Muscle layer of duodenum (tissue), 2 donors: ENCODE results near the gene HPN.

Experiments
- H3K27ac ChIP-seq: one replicate; pipeline ENCODE4 v1.7.0; 2013; ENCODE audit warnings: mild to moderate bottlenecking, low read length
- H3K27me3 ChIP-seq: one replicate; pipeline ENCODE4 v1.7.0; 2013; ENCODE audit warnings: low read depth, mild to moderate bottlenecking, control low read depth, low read length
- H3K36me3 ChIP-seq, 2 donors: one replicate each; pipeline ENCODE4 v1.7.0; 2013; ENCODE audit warnings: low read length in 2 of 2, control low read depth in 1 of 2, mild to moderate bottlenecking in 1 of 2; ENCODE audit not compliant: insufficient read depth in 2 of 2, control insufficient read depth in 1 of 2
- H3K4me1 ChIP-seq, 2 donors: one replicate each; pipeline ENCODE4 v1.7.0; 2013; ENCODE audit warnings: low read length in 2 of 2, mild to moderate bottlenecking in 2 of 2, control low read depth in 1 of 2, moderate library complexity in 1 of 2; ENCODE audit not compliant: insufficient read depth in 2 of 2, control insufficient read depth in 1 of 2
- H3K4me3 ChIP-seq, 2 donors: one replicate each; pipeline ENCODE4 v1.7.0; 2013; ENCODE audit warnings: low read length in 2 of 2, low read depth in 1 of 2, mild to moderate bottlenecking in 1 of 2
- H3K9me3 ChIP-seq, 2 donors: one replicate each; pipeline ENCODE4 v1.7.0; 2013; ENCODE audit warnings: low read length in 2 of 2, control low read depth in 1 of 2, mild to moderate bottlenecking in 1 of 2; ENCODE audit not compliant: control insufficient read depth in 1 of 2
- donor health status: healthy.

HPN gene

GRCh38 chr19:35060160-35060855 is 18.8 kb downstream of the HPN start:
- H3K27ac ChIP-seq: no peak overlapping the region
- H3K36me3 ChIP-seq: no peaks in the 10 kb centered on the region
- no peaks in the 10 kb centered on the region for H3K27me3 ChIP-seq
- no peaks in the 10 kb centered on the region for H3K4me1 ChIP-seq
- H3K4me3 ChIP-seq: no peak overlapping the region
- no peaks in the 10 kb centered on the region for H3K9me3 ChIP-seq

- H3K9me3 ChIP-seq: no peaks in the 10 kb centered on the region
- H3K27ac ChIP-seq: no peak overlapping the region
- no peak overlapping the region for H3K4me3 ChIP-seq
- no peaks in the 10 kb centered on the region for H3K27me3 ChIP-seq
- no peaks in the 10 kb centered on the region for H3K4me1 ChIP-seq
- H3K36me3 ChIP-seq: no peaks in the 10 kb centered on the region
These were observed 20.3 kb downstream of the HPN start for GRCh38 chr19:35061583-35062373.

- Histone ChIP-seq H3K4me1 (no peaks in the 10 kb centered on the region), H3K4me3 (no peak overlapping the region), H3K27me3 (no peaks in the 10 kb centered on the region), H3K27ac (no peak overlapping the region), H3K9me3 (no peaks in the 10 kb centered on the region), H3K36me3 (no peaks in the 10 kb centered on the region)
These were observed 21.4 kb downstream of the HPN start for GRCh38 chr19:35062942-35063341.

DNA sequence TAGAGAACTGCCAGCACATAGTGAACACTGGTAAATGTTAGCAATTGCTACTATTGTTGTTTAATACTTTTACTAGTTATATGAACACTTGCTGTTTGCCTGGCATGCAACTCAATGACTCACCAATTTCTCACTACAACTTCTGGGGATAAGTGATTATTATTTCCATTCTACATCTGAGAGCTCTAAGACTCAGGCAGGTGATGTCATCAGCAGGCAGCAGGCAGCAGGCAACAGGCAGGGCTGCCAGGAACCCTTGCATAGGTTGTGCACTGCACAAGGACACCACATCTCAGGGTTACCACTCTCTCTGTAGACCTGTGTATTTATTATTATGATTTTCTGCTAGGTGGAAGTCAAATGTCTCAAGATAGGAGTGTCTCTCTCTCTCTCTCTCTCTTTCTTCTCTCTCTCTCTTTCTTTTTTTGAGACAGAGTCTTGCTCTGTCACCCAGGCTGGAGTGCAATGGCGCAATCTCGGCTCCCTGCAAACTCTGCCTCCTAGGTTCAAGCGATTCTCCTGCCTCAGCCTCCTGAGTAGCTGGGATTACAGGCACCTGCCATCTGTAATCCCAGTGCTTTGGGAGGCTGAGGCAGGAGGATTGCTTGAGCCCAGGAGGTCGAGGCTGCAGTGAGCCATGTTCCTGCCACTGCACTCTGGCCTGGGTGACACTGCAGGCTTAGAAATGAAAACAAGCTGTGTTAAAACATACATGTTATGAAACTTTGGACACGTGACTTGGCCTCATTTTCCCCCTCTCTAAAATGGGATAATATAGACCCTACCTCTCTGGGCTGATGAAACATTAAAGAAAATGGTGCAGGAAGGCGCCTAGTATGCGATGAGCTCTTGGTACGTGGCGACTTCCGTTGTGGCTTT is 22.7 kb downstream of the HPN start:
- Histone ChIP-seq H3K4me1 (no peaks in the 10 kb centered on the region), H3K27ac (no peak overlapping the region), H3K27me3 (no peaks in the 10 kb centered on the region), H3K4me3 (no peak overlapping the region), H3K9me3 (no peaks in the 10 kb centered on the region), H3K36me3 (no peaks in the 10 kb centered on the region)

GRCh38 chr19:35065574-35065973 is 24.1 kb downstream of the HPN start:
- no peaks in the 10 kb centered on the region for H3K27me3 ChIP-seq
- peaks cover 1 to 6% of the 10 kb centered on the region in 2 donors for H3K9me3 ChIP-seq
- H3K4me1 ChIP-seq: no peaks in the 10 kb centered on the region
- no peak overlapping the region for H3K27ac ChIP-seq
- no peak overlapping the region for H3K4me3 ChIP-seq
- H3K36me3 ChIP-seq: no peaks in the 10 kb centered on the region

DNA sequence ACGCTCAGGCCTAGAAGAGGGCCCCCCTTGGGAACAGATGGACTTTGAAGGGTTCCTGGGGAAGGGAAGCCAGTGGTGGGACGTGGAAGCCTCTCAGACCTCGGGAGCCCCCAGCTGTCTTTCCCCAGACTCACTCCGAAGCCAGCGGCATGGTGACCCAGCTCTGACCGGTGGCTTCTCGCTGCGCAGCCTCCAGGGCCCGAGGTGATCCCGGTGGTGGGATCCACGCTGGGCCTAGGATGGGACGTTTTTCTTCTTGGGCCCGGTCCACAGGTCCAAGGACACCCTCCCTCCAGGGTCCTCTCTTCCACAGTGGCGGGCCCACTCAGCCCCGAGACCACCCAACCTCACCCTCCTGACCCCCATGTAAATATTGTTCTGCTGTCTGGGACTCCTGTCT is 24.6 kb downstream of the HPN start:
- peaks cover 4 to 8% of the 10 kb centered on the region in 2 donors for H3K9me3 ChIP-seq
- no peaks in the 10 kb centered on the region for H3K4me1 ChIP-seq
- H3K27ac ChIP-seq: no peak overlapping the region
- no peaks in the 10 kb centered on the region for H3K36me3 ChIP-seq
- H3K27me3 ChIP-seq: no peaks in the 10 kb centered on the region
- H3K4me3 ChIP-seq: no peak overlapping the region

DNA sequence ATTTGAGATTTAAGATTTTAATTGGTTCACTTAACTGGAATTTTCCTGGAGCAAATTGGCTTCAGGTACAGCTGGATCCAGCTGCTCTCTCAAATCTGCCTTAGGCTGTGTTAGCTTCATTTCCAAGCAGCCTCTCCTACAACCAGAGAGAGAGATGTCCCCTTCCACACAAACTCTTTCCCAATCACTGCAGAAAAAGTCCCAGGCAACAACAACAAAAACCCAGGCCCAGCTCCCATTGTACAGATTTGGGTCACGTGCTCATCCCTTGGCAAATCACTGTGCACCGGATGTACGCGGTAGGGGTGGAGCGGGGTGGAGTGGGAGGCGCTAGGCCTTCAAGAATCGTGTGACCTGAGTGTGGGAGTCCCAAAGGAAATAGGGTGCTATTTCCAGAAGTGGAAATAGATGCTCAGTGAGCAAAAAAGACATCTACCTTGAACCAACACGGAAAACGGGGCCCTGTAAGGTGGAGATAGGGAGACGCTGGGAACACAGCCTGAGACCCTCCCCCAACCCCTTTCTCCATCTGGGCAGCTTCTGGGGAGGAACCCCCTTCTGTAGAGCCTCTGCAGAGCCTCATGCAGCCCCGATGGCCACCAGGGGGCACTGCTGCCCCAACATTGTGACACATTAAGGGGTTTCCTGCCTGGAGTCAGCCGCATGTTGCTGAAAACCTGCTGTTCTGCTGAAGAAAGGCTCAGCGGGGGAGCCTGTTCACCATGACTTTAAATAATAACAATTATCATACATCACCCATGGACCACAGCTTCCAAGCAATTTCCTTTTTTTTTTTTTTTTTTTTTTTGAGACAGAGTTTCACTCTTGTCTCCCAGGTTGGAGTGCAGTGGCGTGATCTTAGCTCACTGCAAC is 25.4 kb downstream of the HPN start:
- Histone ChIP-seq H3K27ac (no peak overlapping the region), H3K27me3 (no peaks in the 10 kb centered on the region), H3K4me3 (no peak overlapping the region), H3K9me3 (peaks cover 4 to 8% of the 10 kb centered on the region in 2 donors), H3K4me1 (no peaks in the 10 kb centered on the region), H3K36me3 (no peaks in the 10 kb centered on the region)

DNA sequence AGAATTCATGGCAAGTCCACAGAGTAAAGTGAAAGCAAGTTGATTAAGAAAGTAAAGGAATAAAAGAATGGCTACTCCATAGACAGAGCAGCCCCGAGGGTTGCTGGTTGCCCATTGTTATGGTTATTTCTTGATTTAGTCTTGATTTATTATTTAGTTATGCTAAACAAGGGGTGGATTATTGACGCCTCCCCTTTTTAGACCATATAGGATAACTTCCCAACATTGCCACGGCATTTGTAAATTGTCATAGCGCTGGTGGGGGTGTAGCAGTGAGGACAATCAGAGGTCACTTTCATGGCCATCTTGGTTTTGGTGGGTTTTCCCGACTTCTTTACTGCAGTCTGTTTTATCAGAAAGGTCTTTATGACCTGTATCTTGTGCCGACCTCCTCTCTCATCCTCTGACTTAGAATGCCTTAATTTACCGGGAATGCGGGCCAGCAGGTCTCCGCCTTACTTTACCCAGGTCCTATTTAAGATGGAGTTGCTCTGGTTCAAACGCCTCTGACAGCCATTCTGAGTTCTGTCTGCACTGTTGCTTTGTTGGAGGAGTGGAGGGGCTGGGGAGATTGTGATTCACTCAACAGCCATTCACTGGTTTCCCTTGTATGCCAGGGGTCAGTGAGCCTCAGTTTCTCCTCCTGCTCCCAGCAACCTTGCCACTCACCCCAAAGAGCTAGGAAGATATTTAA is 27.6 kb downstream of the HPN start:
- H3K27ac ChIP-seq: no peak overlapping the region
- no peak overlapping the region for H3K4me3 ChIP-seq
- H3K4me1 ChIP-seq: no peaks in the 10 kb centered on the region

GRCh38 chr19:35069696-35070095 is 28.2 kb downstream of the HPN start:
- H3K36me3 ChIP-seq: no peaks in the 10 kb centered on the region
- H3K4me1 ChIP-seq: no peaks in the 10 kb centered on the region
- no peak overlapping the region for H3K27ac ChIP-seq
- H3K4me3 ChIP-seq: no peak overlapping the region
- no peaks in the 10 kb centered on the region for H3K27me3 ChIP-seq
- H3K9me3 ChIP-seq: peaks cover 4 to 8% of the 10 kb centered on the region in 2 donors

More for the DNA sequence above, 27.6 kb downstream of the HPN start:
- Histone ChIP-seq H3K27me3 (no peaks in the 10 kb centered on the region), H3K36me3 (no peaks in the 10 kb centered on the region), H3K9me3 (peaks cover 4 to 8% of the 10 kb centered on the region in 2 donors)

GRCh38 chr19:35070471-35070870 is 28.9 kb downstream of the HPN start:
- H3K9me3 ChIP-seq: peaks cover 4 to 8% of the 10 kb centered on the region in 2 donors
- H3K27ac ChIP-seq: no peak overlapping the region
- H3K4me3 ChIP-seq: no peak overlapping the region
- H3K36me3 ChIP-seq: no peaks in the 10 kb centered on the region
- no peaks in the 10 kb centered on the region for H3K4me1 ChIP-seq
- no peaks in the 10 kb centered on the region for H3K27me3 ChIP-seq
